ENCODE data around the gene LEF1.

- no peak for TF ChIP-seq CTCF (IDR thresholded peaks at IDR 0.05)
- TF ChIP-seq POLR2AphosphoS5 (IDR thresholded peaks at IDR 0.05): no peak
Observed at GRCh38 chr4:108078024-108078733, 90.6 kb downstream of the LEF1 start.

Measured in stomach (tissue), 4 donors.